Thymus (tissue), 11 donors: ENCODE results near the gene MAGI1. TPM values are rescaled to one million over a fixed set of nuclear protein-coding genes. Genes with fewer than 3 reads are reported as not detected.

Experiments used
- DNase-seq, 9 donors: peaks; one replicate each; pipeline ENCODE4 v3.0.0-alpha.2; 2013; ENCODE audit warnings: low spot score in 9 of 9, low read depth in 6 of 9, missing footprints in 1 of 9
- H3K27ac ChIP-seq, 2 donors: one replicate each; pipeline ENCODE4 v1.5.1; 2013; ENCODE audit warnings: control low read depth in 1 of 2, low read depth in 1 of 2, low read length in 1 of 2, mild to moderate bottlenecking in 1 of 2, moderate library complexity in 1 of 2
- H3K27me3 ChIP-seq, 2 donors: one replicate each; pipeline ENCODE4 v1.5.1; 2013; ENCODE audit warnings: low read length in 1 of 2; ENCODE audit not compliant: control insufficient read depth in 2 of 2, insufficient read depth in 1 of 2
- H3K36me3 ChIP-seq, 2 donors: one replicate each; pipeline ENCODE4 v1.5.1; 2013; ENCODE audit warnings: low read length in 1 of 2, mild to moderate bottlenecking in 1 of 2, moderate library complexity in 1 of 2; ENCODE audit not compliant: control insufficient read depth in 2 of 2, insufficient read depth in 2 of 2
- H3K4me1 ChIP-seq, 2 donors: one replicate each; pipeline ENCODE4 v1.5.1; 2013; ENCODE audit warnings: low read length in 2 of 2; ENCODE audit not compliant: control insufficient read depth in 2 of 2, insufficient read depth in 2 of 2
- H3K4me3 ChIP-seq, 2 donors: one replicate each; pipeline ENCODE4 v1.5.1; 2013; ENCODE audit warnings: low read length in 2 of 2, control low read depth in 1 of 2, mild to moderate bottlenecking in 1 of 2
- H3K9me3 ChIP-seq, 2 donors: one replicate each; pipeline ENCODE4 v1.5.1; 2013; ENCODE audit warnings: low read length in 1 of 2, mild to moderate bottlenecking in 1 of 2; ENCODE audit not compliant: control insufficient read depth in 2 of 2, insufficient read depth in 1 of 2
- WGBS: extraction: QIAGEN DNeasy Blood & Tissue Kit; methylation state at CpG from one replicate; pipeline ENCODE4 v1.1.7; 2013; 5-methylcytosine and 5-hydroxymethylcytosine counted together
- polyA plus RNA-seq: library from polyadenylated mRNA; stranded (reverse); fragments of 200-250 nt; gene quantifications from one replicate; pipeline ENCODE4 v1.2.3, GENCODE V29; 2013
- total RNA-seq: library from RNA; stranded (reverse); fragments of 120-200 nt; gene quantifications from one replicate; pipeline ENCODE4 v1.2.4, GENCODE V29; 2013
- donor health status: healthy.

MAGI1 gene
- total and polyA plus RNA-seq, 2 donors = 5.1 to 6.1 TPM

- no peak overlapping the region for H3K27ac ChIP-seq
- H3K27me3 ChIP-seq = no peaks in the 10 kb centered on the region
- H3K36me3 ChIP-seq = no peaks in the 10 kb centered on the region
- no peak overlapping the region for H3K4me3 ChIP-seq
- H3K9me3 ChIP-seq = no peaks in the 10 kb centered on the region
- H3K4me1 ChIP-seq = no peaks in the 10 kb centered on the region
- DNase-seq = no peak
- WGBS = 90% methylated on average over 8 of the region's 8 CpGs
Observed at GRCh38 chr3:65814845-65815578, 223.7 kb downstream of the MAGI1 start.

- WGBS = 97% methylated on average over 8 of the region's 8 CpGs
- Histone ChIP-seq H3K9me3 (no peaks in the 10 kb centered on the region), H3K27ac (no peak overlapping the region), H3K4me1 (no peaks in the 10 kb centered on the region), H3K27me3 (no peaks in the 10 kb centered on the region), H3K36me3 (no peaks in the 10 kb centered on the region), H3K4me3 (no peak overlapping the region)
- no peak for DNase-seq
Observed at GRCh38 chr3:65811892-65812291, 226.8 kb downstream of the MAGI1 start.

GRCh38 chr3:65811086-65811761 is 227.5 kb downstream of the MAGI1 start:
- no peaks in the 10 kb centered on the region for H3K9me3 ChIP-seq
- H3K4me1 ChIP-seq = no peaks in the 10 kb centered on the region
- H3K27ac ChIP-seq = no peak overlapping the region
- no peaks in the 10 kb centered on the region for H3K27me3 ChIP-seq
- H3K4me3 ChIP-seq = no peak overlapping the region
- no peaks in the 10 kb centered on the region for H3K36me3 ChIP-seq
- DNase-seq = no peak
- 93% methylated on average over 4 of the region's 4 CpGs for WGBS

- H3K27ac ChIP-seq = no peak overlapping the region
- H3K27me3 ChIP-seq = no peaks in the 10 kb centered on the region
- WGBS = 95% methylated on average over 7 of the region's 7 CpGs
Observed at GRCh38 chr3:65810302-65810701, 228.4 kb downstream of the MAGI1 start.

GRCh38 chr3:65809641-65810150 is 229.0 kb downstream of the MAGI1 start:
- Histone ChIP-seq H3K4me1 (no peaks in the 10 kb centered on the region), H3K27me3 (no peaks in the 10 kb centered on the region), H3K9me3 (no peaks in the 10 kb centered on the region), H3K27ac (no peak overlapping the region), H3K36me3 (no peaks in the 10 kb centered on the region), H3K4me3 (no peak overlapping the region)
- no peak for DNase-seq
- 73% methylated on average over 2 of the region's 2 CpGs for WGBS

More at GRCh38 chr3:65810302-65810701, 228.4 kb downstream of the MAGI1 start:
- Histone ChIP-seq H3K36me3 (no peaks in the 10 kb centered on the region), H3K9me3 (no peaks in the 10 kb centered on the region), H3K4me1 (no peaks in the 10 kb centered on the region), H3K4me3 (no peak overlapping the region)
- DNase-seq = no peak

GRCh38 chr3:65808824-65809223 is 229.9 kb downstream of the MAGI1 start:
- Histone ChIP-seq H3K27me3 (no peaks in the 10 kb centered on the region), H3K4me3 (no peak overlapping the region), H3K36me3 (no peaks in the 10 kb centered on the region), H3K4me1 (no peaks in the 10 kb centered on the region), H3K27ac (no peak overlapping the region), H3K9me3 (no peaks in the 10 kb centered on the region)
- WGBS = 97% methylated on average over 3 of the region's 3 CpGs
- no peak for DNase-seq

GRCh38 chr3:65808407-65808806 is 230.3 kb downstream of the MAGI1 start:
- H3K4me3 ChIP-seq = no peak overlapping the region
- no peaks in the 10 kb centered on the region for H3K27me3 ChIP-seq
- H3K27ac ChIP-seq = no peak overlapping the region
- no peaks in the 10 kb centered on the region for H3K9me3 ChIP-seq
- DNase-seq = no peak
- H3K36me3 ChIP-seq = no peaks in the 10 kb centered on the region
- H3K4me1 ChIP-seq = no peaks in the 10 kb centered on the region
- 91% methylated on average over 6 of the region's 6 CpGs for WGBS

- Histone ChIP-seq H3K9me3 (no peaks in the 10 kb centered on the region), H3K36me3 (no peaks in the 10 kb centered on the region), H3K27ac (no peak overlapping the region), H3K4me1 (no peaks in the 10 kb centered on the region), H3K27me3 (no peaks in the 10 kb centered on the region), H3K4me3 (no peak overlapping the region)
- 86% methylated on average over 5 of the region's 5 CpGs for WGBS
- DNase-seq = no peak
Observed at GRCh38 chr3:65807225-65807624, 231.5 kb downstream of the MAGI1 start.

GRCh38 chr3:65806600-65806999 is 232.1 kb downstream of the MAGI1 start:
- H3K4me3 ChIP-seq = no peak overlapping the region
- no peaks in the 10 kb centered on the region for H3K9me3 ChIP-seq
- H3K27ac ChIP-seq = no peak overlapping the region
- no peaks in the 10 kb centered on the region for H3K36me3 ChIP-seq
- 90% methylated on average over 1 of the region's 1 CpG for WGBS
- no peaks in the 10 kb centered on the region for H3K27me3 ChIP-seq
- no peaks in the 10 kb centered on the region for H3K4me1 ChIP-seq
- no peak for DNase-seq
